Measurements from ENCODE around the gene KRCC1.
"Not testable (repeated sequence)": the region's sequence is repeated elsewhere in the genome, so short reads cannot be mapped to it uniquely, and the experiment has no call there.

KRCC1 gene

DNA sequence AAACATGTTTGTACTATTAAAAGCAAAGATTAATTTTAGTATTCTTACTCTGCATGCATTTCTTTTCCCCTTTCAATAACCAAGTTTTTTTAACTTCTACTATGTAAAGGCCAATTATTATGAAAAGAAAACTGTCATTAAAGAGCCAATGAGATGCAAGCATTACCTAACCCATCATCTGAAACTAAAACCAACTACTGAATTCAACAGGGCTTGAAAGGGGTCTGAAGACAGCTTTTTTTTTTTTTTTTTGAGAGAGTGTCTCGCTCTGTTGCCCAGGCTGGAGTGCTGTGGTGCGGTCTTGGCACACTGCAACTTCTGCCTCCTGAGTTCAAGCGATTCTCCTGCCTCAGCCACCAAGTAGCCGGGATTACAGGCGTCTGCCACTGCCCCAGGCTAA, 69.7 kb downstream of the KRCC1 start:
- not testable (repeated sequence) for H3K4me1 ChIP-seq (ENCODE audit: insufficient read depth, low read length); H3K9ac ChIP-seq (ENCODE audit: low read depth, low read length); H3K9me3 ChIP-seq (ENCODE audit: control insufficient read depth, insufficient read depth, low read length); H3K36me3 ChIP-seq (ENCODE audit: insufficient read depth, low read length)

GRCh38 chr2:87981182-87981581, 74.4 kb downstream of the KRCC1 start:
- H3K4me1 ChIP-seq (ENCODE audit: insufficient read depth, low read length); H3K9ac ChIP-seq (ENCODE audit: low read depth, low read length); H3K36me3 ChIP-seq (ENCODE audit: insufficient read depth, low read length); H3K9me3 ChIP-seq (ENCODE audit: control insufficient read depth, insufficient read depth, low read length): not testable (repeated sequence)

Data from ES-I3 (cell line).